ENCODE results near the gene CCDC89.
A peak's percentile ranks its signal among the peaks of the same experiment; 100 is the strongest.

CCDC89 gene

DNA sequence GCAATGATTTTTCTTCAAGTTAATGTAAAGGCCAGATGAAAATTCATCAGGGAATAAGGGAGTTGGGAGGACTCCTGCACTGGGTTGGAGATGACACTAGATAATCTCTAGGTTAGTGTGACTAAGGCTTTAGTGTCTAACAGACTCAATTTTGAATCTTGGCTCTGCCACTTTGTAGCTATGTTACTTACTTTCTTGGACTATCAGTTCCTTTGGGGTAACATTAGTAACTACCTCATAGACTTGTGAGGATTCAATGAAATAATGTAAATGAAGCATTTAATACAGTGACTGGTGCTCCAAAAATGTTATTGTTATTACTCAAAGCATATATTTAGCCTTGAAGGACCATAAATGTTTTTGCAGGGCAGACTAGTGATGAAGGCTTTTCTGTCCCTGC, 9.6 kb upstream of the CCDC89 start:
- Histone ChIP-seq H3K27me3 (ENCODE audit: insufficient read depth, low read length) (no peaks in the 10 kb centered on the region), H3K9me3 (ENCODE audit: low read length) (no peaks in the 10 kb centered on the region), H3K27ac (ENCODE audit: low read depth, low read length, poor library complexity, severe bottlenecking) (no peak overlapping the region), H4K20me1 (ENCODE audit: insufficient read depth, low read length) (no peaks in the 10 kb centered on the region), H3K79me2 (ENCODE audit: insufficient read depth, low read length) (no peaks in the 10 kb centered on the region), H3F3A (ENCODE audit: insufficient read depth, low read length) (no peaks in the 10 kb centered on the region), H3K4me2 (ENCODE audit: low read length) (no peak overlapping the region), H3K4me1 (ENCODE audit: insufficient read depth, low read length, severe bottlenecking) (no peaks in the 10 kb centered on the region), H3K4me3 (ENCODE audit: low read depth, low read length, poor library complexity, severe bottlenecking) (no peak overlapping the region), H3K9ac (ENCODE audit: low read length) (no peak overlapping the region), H3K9me2 (ENCODE audit: low read depth, low read length) (no peaks in the 10 kb centered on the region), H3K36me3 (ENCODE audit: insufficient read depth, low read length) (no peaks in the 10 kb centered on the region), H2AFZ (ENCODE audit: low read length) (no peak overlapping the region)
- no peak for TF ChIP-seq EZH2 (IDR thresholded peaks at IDR 0.05; ENCODE audit: borderline replicate concordance, low read length)
- TF ChIP-seq, protein P1, sequence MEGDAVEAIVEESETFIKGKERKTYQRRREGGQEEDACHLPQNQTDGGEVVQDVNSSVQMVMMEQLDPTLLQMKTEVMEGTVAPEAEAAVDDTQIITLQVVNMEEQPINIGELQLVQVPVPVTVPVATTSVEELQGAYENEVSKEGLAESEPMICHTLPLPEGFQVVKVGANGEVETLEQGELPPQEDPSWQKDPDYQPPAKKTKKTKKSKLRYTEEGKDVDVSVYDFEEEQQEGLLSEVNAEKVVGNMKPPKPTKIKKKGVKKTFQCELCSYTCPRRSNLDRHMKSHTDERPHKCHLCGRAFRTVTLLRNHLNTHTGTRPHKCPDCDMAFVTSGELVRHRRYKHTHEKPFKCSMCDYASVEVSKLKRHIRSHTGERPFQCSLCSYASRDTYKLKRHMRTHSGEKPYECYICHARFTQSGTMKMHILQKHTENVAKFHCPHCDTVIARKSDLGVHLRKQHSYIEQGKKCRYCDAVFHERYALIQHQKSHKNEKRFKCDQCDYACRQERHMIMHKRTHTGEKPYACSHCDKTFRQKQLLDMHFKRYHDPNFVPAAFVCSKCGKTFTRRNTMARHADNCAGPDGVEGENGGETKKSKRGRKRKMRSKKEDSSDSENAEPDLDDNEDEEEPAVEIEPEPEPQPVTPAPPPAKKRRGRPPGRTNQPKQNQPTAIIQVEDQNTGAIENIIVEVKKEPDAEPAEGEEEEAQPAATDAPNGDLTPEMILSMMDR (IDR thresholded peaks at IDR 0.05; ENCODE audit: low read length) = no peak

DNA sequence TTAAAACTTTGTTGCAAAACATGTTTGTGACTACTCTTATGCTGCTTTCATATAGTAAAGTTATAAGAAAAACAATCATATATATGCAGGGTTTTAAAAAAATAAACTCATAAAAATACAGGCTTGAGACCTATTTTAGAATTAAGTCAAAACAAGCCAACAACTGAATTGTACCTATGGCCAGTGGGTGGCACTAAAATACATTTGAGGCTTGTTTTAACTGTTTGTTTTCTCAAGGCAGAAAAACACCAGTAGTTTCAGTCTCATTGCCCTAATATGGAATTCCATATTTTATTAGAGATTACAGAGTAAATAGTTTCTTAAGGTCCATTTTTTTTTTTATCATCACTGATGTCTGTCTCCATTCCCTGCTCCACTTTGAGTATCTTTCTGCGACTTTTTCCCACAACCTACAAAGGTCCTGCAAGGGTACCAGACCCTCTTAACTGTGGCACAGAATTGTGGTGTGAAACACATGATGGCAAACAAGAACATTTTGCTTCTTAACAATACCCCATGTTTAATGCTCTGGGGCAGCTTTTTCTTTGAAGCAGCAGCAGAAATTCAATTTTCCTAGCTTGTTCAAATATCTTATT, 8.5 kb upstream of the CCDC89 start:
- H3K36me3 ChIP-seq (ENCODE audit: insufficient read depth, low read length) = no peaks in the 10 kb centered on the region
- H3K27me3 ChIP-seq (ENCODE audit: insufficient read depth, low read length) = no peaks in the 10 kb centered on the region
- no peak overlapping the region for H3K4me3 ChIP-seq (ENCODE audit: low read depth, low read length, poor library complexity, severe bottlenecking)
- TF ChIP-seq, protein P1 (IDR thresholded peaks at IDR 0.05; ENCODE audit: low read length) = peak; percentile 63
- TF ChIP-seq EZH2 (IDR thresholded peaks at IDR 0.05; ENCODE audit: borderline replicate concordance, low read length) = no peak
- no peaks in the 10 kb centered on the region for H3K9me3 ChIP-seq (ENCODE audit: low read length)
- H3K9me2 ChIP-seq (ENCODE audit: low read depth, low read length) = no peaks in the 10 kb centered on the region
- H4K20me1 ChIP-seq (ENCODE audit: insufficient read depth, low read length) = no peaks in the 10 kb centered on the region
- no peak overlapping the region for H3K27ac ChIP-seq (ENCODE audit: low read depth, low read length, poor library complexity, severe bottlenecking)
- H3K4me1 ChIP-seq (ENCODE audit: insufficient read depth, low read length, severe bottlenecking) = no peaks in the 10 kb centered on the region
- no peak overlapping the region for H2AFZ ChIP-seq (ENCODE audit: low read length)
- H3K9ac ChIP-seq (ENCODE audit: low read length) = no peak overlapping the region
- no peak overlapping the region for H3K4me2 ChIP-seq (ENCODE audit: low read length)
- H3F3A ChIP-seq (ENCODE audit: insufficient read depth, low read length) = no peaks in the 10 kb centered on the region
- H3K79me2 ChIP-seq (ENCODE audit: insufficient read depth, low read length) = no peaks in the 10 kb centered on the region

DNA sequence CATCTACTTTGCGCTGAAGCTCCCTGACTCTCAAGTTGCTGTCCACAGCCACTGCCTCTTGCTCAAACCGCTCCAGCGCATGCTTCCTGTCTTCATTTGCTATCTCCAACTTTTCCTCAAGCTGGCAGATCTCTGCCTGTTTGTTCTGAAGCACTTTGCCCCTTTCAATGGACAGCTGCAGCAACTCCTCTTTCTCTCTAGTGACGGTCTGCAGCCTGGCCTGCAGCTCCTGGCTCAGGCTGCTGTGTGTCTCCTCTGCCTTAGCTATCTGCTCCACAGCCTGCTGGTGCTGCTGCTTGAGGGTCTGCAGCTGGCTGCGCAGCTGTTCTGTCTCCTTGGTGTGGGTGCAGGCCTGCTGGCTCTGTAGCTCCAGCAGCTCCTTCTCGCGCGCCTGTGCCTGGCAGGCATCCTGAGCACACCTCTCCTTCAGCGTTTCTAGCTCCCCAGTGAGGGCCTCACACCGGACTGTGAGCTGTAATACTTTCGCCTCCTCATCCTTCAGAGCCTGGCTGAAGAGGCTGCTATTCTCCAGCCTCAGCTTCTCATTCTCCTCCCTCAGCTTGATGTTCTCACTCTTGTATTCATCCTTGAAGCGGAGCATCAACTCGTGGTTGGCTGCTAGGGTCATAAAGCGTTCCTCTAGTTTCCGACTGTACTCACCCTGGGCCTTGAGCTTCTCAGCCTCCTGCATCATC, 723 bp downstream of the CCDC89 start:
- no peak for TF ChIP-seq EZH2 (IDR thresholded peaks at IDR 0.05; ENCODE audit: borderline replicate concordance, low read length)
- TF ChIP-seq, protein P1 (IDR thresholded peaks at IDR 0.05; ENCODE audit: low read length) = no peak
- Histone ChIP-seq H3K4me1 (ENCODE audit: insufficient read depth, low read length, severe bottlenecking) (peaks cover 15% of the 10 kb centered on the region), H3K9me3 (ENCODE audit: low read length) (no peaks in the 10 kb centered on the region), H3K9me2 (ENCODE audit: low read depth, low read length) (no peaks in the 10 kb centered on the region), H3K4me3 (ENCODE audit: low read depth, low read length, poor library complexity, severe bottlenecking) (no peak overlapping the region), H2AFZ (ENCODE audit: low read length) (no peak overlapping the region), H3K4me2 (ENCODE audit: low read length) (no peak overlapping the region), H3K9ac (ENCODE audit: low read length) (no peak overlapping the region), H3K27me3 (ENCODE audit: insufficient read depth, low read length) (no peaks in the 10 kb centered on the region), H4K20me1 (ENCODE audit: insufficient read depth, low read length) (no peaks in the 10 kb centered on the region), H3K79me2 (ENCODE audit: insufficient read depth, low read length) (no peaks in the 10 kb centered on the region), H3F3A (ENCODE audit: insufficient read depth, low read length) (no peaks in the 10 kb centered on the region), H3K27ac (ENCODE audit: low read depth, low read length, poor library complexity, severe bottlenecking) (no peak overlapping the region), H3K36me3 (ENCODE audit: insufficient read depth, low read length) (no peaks in the 10 kb centered on the region; the same call in 1 of the 2 replicates)
